ENCODE measurements around the gene ZC3H8.
"Not testable (repeated sequence)": the region's sequence is repeated elsewhere in the genome, so short reads cannot be mapped to it uniquely, and the experiment has no call there.

Gene ZC3H8

DNA sequence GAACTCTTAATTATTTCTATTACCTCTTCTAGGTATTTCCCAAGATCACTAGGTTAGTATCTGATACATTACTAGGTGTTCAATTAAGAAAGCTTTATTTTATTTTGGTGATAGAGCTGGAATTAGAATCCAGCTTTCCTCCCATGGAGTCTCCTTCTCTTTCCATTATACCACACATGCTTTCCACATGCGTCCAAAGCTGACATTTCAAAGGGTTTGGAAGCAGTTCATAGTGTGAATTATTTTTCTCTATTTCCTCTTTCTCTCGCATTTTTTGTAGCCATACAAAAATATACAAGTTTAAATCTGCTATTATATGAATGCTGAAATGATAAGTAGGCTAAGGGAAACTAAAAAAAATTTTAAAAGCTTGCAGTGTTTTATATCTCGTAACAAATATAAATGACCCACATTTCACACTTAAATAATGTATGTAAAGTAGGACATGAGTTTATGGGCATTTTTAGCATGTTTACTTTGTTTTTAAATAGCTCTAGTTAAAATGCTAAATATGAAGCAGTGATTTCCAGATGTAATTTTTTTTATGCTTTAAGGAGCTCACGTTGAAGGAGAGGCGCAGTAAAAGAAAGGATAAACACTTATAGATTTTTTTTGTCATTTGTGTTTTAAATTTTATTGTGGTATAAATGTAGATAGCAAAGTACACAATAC is 40.7 kb upstream of the ZC3H8 start:
- no peak for DNase-seq
- H3K27me3 ChIP-seq (ENCODE audit: insufficient read depth, low read depth, severe bottlenecking), result no peaks in the 10 kb centered on the region
- TF ChIP-seq, protein P1, sequence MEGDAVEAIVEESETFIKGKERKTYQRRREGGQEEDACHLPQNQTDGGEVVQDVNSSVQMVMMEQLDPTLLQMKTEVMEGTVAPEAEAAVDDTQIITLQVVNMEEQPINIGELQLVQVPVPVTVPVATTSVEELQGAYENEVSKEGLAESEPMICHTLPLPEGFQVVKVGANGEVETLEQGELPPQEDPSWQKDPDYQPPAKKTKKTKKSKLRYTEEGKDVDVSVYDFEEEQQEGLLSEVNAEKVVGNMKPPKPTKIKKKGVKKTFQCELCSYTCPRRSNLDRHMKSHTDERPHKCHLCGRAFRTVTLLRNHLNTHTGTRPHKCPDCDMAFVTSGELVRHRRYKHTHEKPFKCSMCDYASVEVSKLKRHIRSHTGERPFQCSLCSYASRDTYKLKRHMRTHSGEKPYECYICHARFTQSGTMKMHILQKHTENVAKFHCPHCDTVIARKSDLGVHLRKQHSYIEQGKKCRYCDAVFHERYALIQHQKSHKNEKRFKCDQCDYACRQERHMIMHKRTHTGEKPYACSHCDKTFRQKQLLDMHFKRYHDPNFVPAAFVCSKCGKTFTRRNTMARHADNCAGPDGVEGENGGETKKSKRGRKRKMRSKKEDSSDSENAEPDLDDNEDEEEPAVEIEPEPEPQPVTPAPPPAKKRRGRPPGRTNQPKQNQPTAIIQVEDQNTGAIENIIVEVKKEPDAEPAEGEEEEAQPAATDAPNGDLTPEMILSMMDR (IDR thresholded peaks at IDR 0.05; ENCODE audit: low read depth, low read length), result no peak
- no peaks in the 10 kb centered on the region for H3K9me3 ChIP-seq (ENCODE audit: severe bottlenecking)
- H3K36me3 ChIP-seq, result no peaks in the 10 kb centered on the region
- no peak overlapping the region for H3K27ac ChIP-seq
- H3K4me3 ChIP-seq (ENCODE audit: low read depth, low read length), result no peak overlapping the region

DNA sequence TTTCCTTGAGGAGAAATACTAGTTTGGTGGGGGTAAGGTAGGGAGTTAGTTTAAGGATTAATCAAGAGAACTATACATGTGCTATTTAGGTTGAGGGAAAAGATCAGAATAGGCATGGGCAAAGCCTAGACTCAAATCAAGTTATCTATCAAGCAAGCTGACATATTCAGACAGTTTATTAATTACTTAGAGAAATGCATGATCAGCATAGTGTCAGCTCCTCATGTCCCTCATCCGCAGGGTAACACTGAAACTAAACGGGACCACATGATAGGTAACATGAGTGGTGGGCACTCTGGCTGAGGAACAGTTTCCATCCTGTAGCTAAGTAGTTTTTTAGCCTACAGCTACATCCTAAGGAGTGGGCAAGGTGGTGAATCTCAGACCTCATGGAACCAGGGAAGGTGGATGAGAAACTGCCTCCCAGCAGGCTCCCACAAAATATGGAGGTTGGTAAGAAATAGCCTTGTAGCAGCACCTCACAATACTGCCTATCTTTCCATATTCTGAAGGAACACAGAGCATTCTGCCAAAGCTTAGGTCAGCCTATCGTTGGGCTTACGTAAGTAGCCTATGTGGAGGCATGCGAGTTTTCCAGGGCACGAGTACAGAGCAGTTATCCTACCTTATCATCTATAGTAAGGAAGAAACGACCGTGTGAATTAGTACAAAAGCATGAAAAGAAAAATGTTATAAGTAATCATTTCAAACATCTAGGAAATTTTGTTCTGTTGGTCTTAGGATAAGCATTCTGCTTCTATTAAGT is 39.0 kb upstream of the ZC3H8 start:
- TF ChIP-seq, protein P1 (IDR thresholded peaks at IDR 0.05; ENCODE audit: low read depth, low read length), result no peak
- Histone ChIP-seq H3K4me3 (ENCODE audit: low read depth, low read length) (no peak overlapping the region), H3K9me3 (ENCODE audit: severe bottlenecking) (no peaks in the 10 kb centered on the region), H3K27ac (no peak overlapping the region), H3K27me3 (ENCODE audit: insufficient read depth, low read depth, severe bottlenecking) (no peaks in the 10 kb centered on the region), H3K36me3 (no peaks in the 10 kb centered on the region)
- no peak for DNase-seq

DNA sequence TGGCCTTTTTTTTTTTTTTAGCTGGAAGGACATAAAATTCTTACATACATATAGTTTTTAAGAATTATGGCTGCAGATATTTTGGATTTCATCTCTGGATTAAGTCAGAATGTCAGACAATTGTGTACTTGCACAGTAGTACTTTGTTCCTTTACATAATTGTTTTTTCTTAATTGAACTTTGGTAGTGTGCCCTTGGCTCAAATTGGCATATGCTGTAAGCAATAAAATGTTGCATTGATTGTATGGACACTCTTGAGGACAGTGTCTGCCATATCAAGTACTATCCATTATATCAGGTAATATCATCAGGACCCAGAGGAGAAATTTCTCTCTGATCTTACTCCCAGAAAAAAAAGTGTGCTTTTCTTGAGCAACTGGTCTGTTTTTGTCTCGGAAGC is 35.8 kb upstream of the ZC3H8 start:
- Histone ChIP-seq H3K36me3 (no peaks in the 10 kb centered on the region), H3K4me3 (ENCODE audit: low read depth, low read length) (no peak overlapping the region), H3K9me3 (ENCODE audit: severe bottlenecking) (no peaks in the 10 kb centered on the region), H3K27me3 (ENCODE audit: insufficient read depth, low read depth, severe bottlenecking) (no peaks in the 10 kb centered on the region), H3K27ac (no peak overlapping the region)
- TF ChIP-seq, protein P1 (IDR thresholded peaks at IDR 0.05; ENCODE audit: low read depth, low read length), result no peak
- no peak for DNase-seq

DNA sequence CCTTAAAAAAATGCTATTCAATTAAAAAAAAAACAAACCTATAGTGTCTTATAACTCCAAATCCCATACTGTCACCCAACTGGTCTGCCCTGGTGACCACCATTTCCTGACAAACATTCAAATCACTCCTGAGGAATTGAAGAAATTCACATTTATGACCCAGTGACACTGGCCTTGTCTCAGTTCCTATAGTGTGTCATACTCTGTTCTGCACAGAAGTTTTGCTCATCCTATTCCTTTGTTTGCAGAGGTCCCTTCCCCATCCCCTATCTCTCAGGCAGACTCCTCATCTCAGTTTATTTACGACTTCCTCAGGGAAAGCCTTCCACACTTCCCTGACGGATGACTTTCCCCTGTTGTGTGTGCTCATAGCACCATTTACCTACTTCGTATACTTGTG is 35.2 kb upstream of the ZC3H8 start:
- Histone ChIP-seq H3K4me3 (ENCODE audit: low read depth, low read length) (no peak overlapping the region), H3K36me3 (no peaks in the 10 kb centered on the region), H3K27me3 (ENCODE audit: insufficient read depth, low read depth, severe bottlenecking) (no peaks in the 10 kb centered on the region), H3K9me3 (ENCODE audit: severe bottlenecking) (no peaks in the 10 kb centered on the region), H3K27ac (no peak overlapping the region)
- DNase-seq, result no peak
- TF ChIP-seq, protein P1 (IDR thresholded peaks at IDR 0.05; ENCODE audit: low read depth, low read length), result no peak

DNA sequence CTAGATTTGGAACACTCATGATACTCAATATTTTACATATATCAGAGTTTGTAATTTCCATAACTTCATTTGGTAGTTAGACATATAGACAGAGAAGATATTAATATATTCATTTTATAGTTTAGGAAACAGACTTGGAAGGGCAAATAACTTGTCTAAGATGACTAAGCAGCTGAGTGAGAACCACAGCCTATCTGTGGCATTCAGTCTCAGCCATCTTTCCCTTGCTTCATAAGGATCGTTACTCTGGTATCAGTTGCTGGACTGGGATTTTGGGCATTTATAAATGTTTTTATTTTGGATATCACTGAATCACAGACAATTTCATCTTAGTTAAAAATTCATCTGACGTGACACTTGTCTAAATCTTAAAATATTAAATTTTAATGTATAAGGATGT is 28.7 kb upstream of the ZC3H8 start:
- not testable (repeated sequence) for DNase-seq; H3K27me3 ChIP-seq (ENCODE audit: insufficient read depth, low read depth, severe bottlenecking)

DNA sequence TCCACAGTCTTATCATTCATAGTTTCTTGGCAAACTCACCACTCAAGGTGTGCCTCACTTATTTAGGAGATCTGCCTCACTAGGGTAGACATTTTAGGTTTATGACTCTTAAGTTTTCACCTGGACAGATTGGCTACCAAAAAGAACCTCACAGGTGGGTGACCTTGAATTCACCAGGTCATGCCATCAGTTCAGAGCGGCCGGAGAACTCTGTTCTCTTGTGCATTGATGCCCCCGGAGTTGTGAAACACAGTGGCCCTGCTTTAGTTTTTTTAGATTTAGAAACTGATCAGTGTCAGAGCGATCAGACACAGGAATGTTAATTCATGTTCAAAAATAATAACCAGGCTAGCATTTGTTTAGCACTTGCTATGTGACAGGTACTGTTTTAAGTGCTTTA is 27.2 kb upstream of the ZC3H8 start:
- not testable (repeated sequence) for H3K36me3 ChIP-seq; H3K27me3 ChIP-seq (ENCODE audit: insufficient read depth, low read depth, severe bottlenecking); DNase-seq; H3K9me3 ChIP-seq (ENCODE audit: severe bottlenecking); H3K4me3 ChIP-seq (ENCODE audit: low read depth, low read length); H3K27ac ChIP-seq

More for the DNA sequence above, 28.7 kb upstream of the ZC3H8 start:
- H3K36me3 ChIP-seq; H3K4me3 ChIP-seq (ENCODE audit: low read depth, low read length); H3K9me3 ChIP-seq (ENCODE audit: severe bottlenecking); H3K27ac ChIP-seq: not testable (repeated sequence)
